K562 (cell line): ENCODE data around the gene ARHGEF17. TPM values are rescaled to one million over a fixed set of nuclear protein-coding genes. Genes with fewer than 3 reads are reported as not detected.

Experiments used
- ATAC-seq: fragments of 200-7000 bp; cut with Tn5 transposase; 3 replicates; pipeline ENCODE4 v1.9.1; 2020; ENCODE audit warnings: moderate library complexity
- BruUV-seq: library from RNA; stranded (reverse); fragments of 400-500 nt; replicated peaks from 2 replicates; lab custom pipeline; 2021; lab: Mats Ljungman, UMichigan
- CTCF ChIA-PET: fragments of 300-600 bp; formaldehyde crosslinking; extraction: SDS; loops from one replicate; lab custom pipeline; 2021; ENCODE audit warnings: low intra/inter-chr PET ratio; lab: Yijun Ruan, JAX
- POLR2A ChIA-PET: fragments of 300-600, 350-650 bp; sonication (Branson Sonifier 250); formaldehyde crosslinking; extraction: SDS; loops from one replicate; lab custom pipeline; 2021; ENCODE audit warnings: antibody characterized with exemption, inconsistent platforms; lab: Yijun Ruan, JAX
- DNase-seq, 4 experiments: peaks; one replicate each; pipeline versions ENCODE4 v3.0.0 to v3.0.0-alpha.2; 2011 to 2018; ENCODE audit warnings: low spot score in 3 of 4, mixed read lengths in 3 of 4; ENCODE audit errors: extremely low read depth in 1 of 4
- FAIRE-seq: peaks from 2 replicates; lab custom pipeline; 2011; peaks lifted over from hg19 to GRCh38; lab: Jason Lieb, UNC
- H2AFZ ChIP-seq: 2 replicates; pipeline ENCODE4 v1.6.0; 2011; ENCODE audit warnings: low read depth, low read length, control low read depth, inconsistent platforms
- H3K27ac ChIP-seq: fragments of 200-600 bp; 3 replicates; pipeline ENCODE4 v1.8.0; 2011; ENCODE audit warnings: low read depth, mild to moderate bottlenecking, control low read depth, inconsistent platforms, low read length, moderate library complexity, mixed read lengths; ENCODE audit errors: extremely low read depth
- H3K27me3 ChIP-seq, 2 experiments: fragments of 300-600 bp in 1 of 2; 2 replicates in 1 of 2; 3 replicates in 1 of 2; pipeline versions ENCODE4 v1.6.0 to v1.8.0; 2011; ENCODE audit warnings: inconsistent platforms in 2 of 2, low read length in 2 of 2, mild to moderate bottlenecking in 1 of 2, mixed read lengths in 1 of 2, moderate library complexity in 1 of 2; ENCODE audit not compliant: control insufficient read depth in 2 of 2, insufficient read depth in 2 of 2
- H3K36me3 ChIP-seq: fragments of 300-600 bp; 3 replicates; pipeline ENCODE4 v1.8.0; 2011; ENCODE audit warnings: mild to moderate bottlenecking, low read length, inconsistent platforms; ENCODE audit not compliant: control insufficient read depth, insufficient read depth
- H3K4me1 ChIP-seq, 2 experiments: fragments of 200-600 bp in 1 of 2; replicated peaks in 1 of 2; 2 replicates in 1 of 2; 3 replicates in 1 of 2; pipeline versions ENCODE4 v1.5.1 to v1.8.0; 2011; ENCODE audit warnings: inconsistent platforms in 2 of 2, low read length in 2 of 2, mild to moderate bottlenecking in 1 of 2, mixed read lengths in 1 of 2, moderate library complexity in 1 of 2; ENCODE audit not compliant: control insufficient read depth in 2 of 2, insufficient read depth in 2 of 2
- H3K4me2 ChIP-seq: 2 replicates; pipeline ENCODE4 v1.6.1; 2011; ENCODE audit warnings: low read length, control low read depth, inconsistent platforms, mixed read lengths; ENCODE audit not compliant: insufficient read depth
- H3K4me3 ChIP-seq: fragments of 200-600 bp; sonication (generic), shearing (Covaris generic); 2 replicates; pipeline ENCODE4 v1.5.1; 2016; ENCODE audit warnings: control low read depth, inconsistent platforms
- H3K79me2 ChIP-seq: fragments of 200-600 bp; 3 replicates; pipeline ENCODE4 v1.8.0; 2011; ENCODE audit warnings: low read length, inconsistent platforms; ENCODE audit not compliant: control insufficient read depth, insufficient read depth
- H3K9ac ChIP-seq, 2 experiments: 2 replicates each; pipeline versions ENCODE4 v1.6.0 to v1.6.1; 2011; ENCODE audit warnings: low read depth in 2 of 2, low read length in 2 of 2, control low read depth in 1 of 2, inconsistent platforms in 1 of 2, mild to moderate bottlenecking in 1 of 2, mixed read lengths in 1 of 2; ENCODE audit not compliant: insufficient read depth in 1 of 2
- H3K9me1 ChIP-seq: one replicate; pipeline ENCODE4 v1.6.0; 2011; ENCODE audit warnings: inconsistent platforms, mild to moderate bottlenecking, low read length, moderate library complexity; ENCODE audit not compliant: control insufficient read depth, insufficient read depth
- H3K9me3 ChIP-seq: replicated peaks from 2 replicates; pipeline ENCODE4 v1.5.1; 2011; ENCODE audit warnings: low read depth, low read length, inconsistent platforms; ENCODE audit not compliant: control insufficient read depth, insufficient read depth
- H4K20me1 ChIP-seq: replicated peaks from 2 replicates; pipeline ENCODE4 v1.6.1; 2011; ENCODE audit warnings: low read length, inconsistent platforms, mixed read lengths; ENCODE audit not compliant: control insufficient read depth, insufficient read depth
- ATF7 ChIP-seq: fragments of 450-650 bp; IDR thresholded peaks from 2 replicates; pipeline ENCODE4 v1.7.1; 2014; ENCODE audit warnings: mild to moderate bottlenecking, moderate library complexity
- CHD4 ChIP-seq: fragments of 200-600 bp; sonication (generic); IDR thresholded peaks from 3 replicates; pipeline ENCODE4 v1.6.1; 2012; ENCODE audit warnings: low read depth, mild to moderate bottlenecking, mixed read lengths, low read length, inconsistent platforms; ENCODE audit not compliant: insufficient read depth, insufficient replicate concordance, poor library complexity, severe bottlenecking
- FOXM1 ChIP-seq, 2 experiments: fragments of 450-650 bp in 1 of 2; sonication (generic) in 1 of 2; formaldehyde crosslinking in 1 of 2; IDR thresholded peaks; 2 replicates each; pipeline versions ENCODE4 v1.6.1 to v1.9.0; 2017 to 2022; ENCODE audit warnings: low read depth in 2 of 2, mild to moderate bottlenecking in 2 of 2, missing genetic modification reagents in 1 of 2, moderate library complexity in 1 of 2
- IRF2 ChIP-seq: sonication (generic); formaldehyde crosslinking; IDR thresholded peaks from 2 replicates; pipeline ENCODE4 v1.8.1; 2022; ENCODE audit warnings: mild to moderate bottlenecking, missing genetic modification reagents
- NEUROD1 ChIP-seq: fragments of 150-350 bp; IDR thresholded peaks from 2 replicates; pipeline ENCODE4 v1.6.1; 2014; ENCODE audit warnings: borderline replicate concordance, low read length, low read depth; ENCODE audit not compliant: partially characterized antibody
- NUFIP1 ChIP-seq: fragments of 450-650 bp; IDR thresholded peaks from 2 replicates; pipeline ENCODE4 v1.6.1; 2018; ENCODE audit not compliant: partially characterized antibody
- PCBP1 ChIP-seq: fragments of 200-400 bp; formaldehyde crosslinking; IDR thresholded peaks from 2 replicates; pipeline ENCODE4 v1.6.1; 2018; ENCODE audit warnings: mild to moderate bottlenecking, low read depth, low read length; ENCODE audit not compliant: poor library complexity, severe bottlenecking
- POLR2AphosphoS5 ChIP-seq: IDR thresholded peaks from 2 replicates; pipeline ENCODE4 v1.6.1; 2011; ENCODE audit warnings: mild to moderate bottlenecking, low read depth, low read length, moderate library complexity; ENCODE audit not compliant: control insufficient read depth, insufficient read depth
- SMAD3 ChIP-seq: fragments of 450-650 bp; formaldehyde crosslinking; conservative IDR thresholded peaks from 2 replicates; pipeline ENCODE4 v1.4.0; 2020; ENCODE audit warnings: mild to moderate bottlenecking
- TCF7L2 ChIP-seq: fragments of 150-350 bp; IDR thresholded peaks from 2 replicates; pipeline ENCODE4 v1.6.1; 2016; ENCODE audit warnings: low read depth, mild to moderate bottlenecking, low read length, moderate library complexity
- XRCC5 ChIP-seq: fragments of 200-400 bp; formaldehyde crosslinking; IDR thresholded peaks from 2 replicates; pipeline ENCODE4 v1.6.1; 2017; ENCODE audit warnings: low read depth, mild to moderate bottlenecking, low read length
- ZC3H4 ChIP-seq: sonication (generic); formaldehyde crosslinking; IDR thresholded peaks from 2 replicates; pipeline ENCODE4 v1.9.0; 2021; ENCODE audit warnings: missing genetic modification reagents, borderline replicate concordance
- ZNF146 ChIP-seq: IDR thresholded peaks from one replicate; pipeline ENCODE4 v1.6.1; 2018; ENCODE audit warnings: missing compliant biosample characterization; ENCODE audit not compliant: unreplicated experiment
- ZNF830 ChIP-seq: fragments of 250-450 bp; sonication (Bioruptor Pico); IDR thresholded peaks from 2 replicates; pipeline ENCODE4 v1.5.0; 2021; ENCODE audit warnings: mild to moderate bottlenecking
- WGBS: fragments of 100-300 bp; shearing (Covaris generic); methylation state at CpG from one replicate; pipeline ENCODE4 v1.1.6; 2016; ENCODE audit warnings: low coverage, mixed read lengths; ENCODE audit not compliant: insufficient coverage; ENCODE audit errors: missing lambda C conversion rate; 5-methylcytosine and 5-hydroxymethylcytosine counted together
- in situ Hi-C: fragments of 300-500 bp; cut with MboI; formaldehyde crosslinking; loops from 4 replicates; pipeline ENCODE4 v1.15.0; 2018; ENCODE audit warnings: inconsistent platforms, mixed read lengths
- intact Hi-C: fragments of 100-400 bp; cut with micrococcal nuclease; formaldehyde crosslinking; loops from 2 replicates; pipeline ENCODE4 v1.14.2; 2022
- polyA plus RNA-seq, 8 experiments: library from polyadenylated mRNA; depleted of rRNA in 4 of 8; stranded (reverse) in 5 of 8; unstranded in 3 of 8; fragments of >200 nt; fragmentation: Nextera tagmentation in 2 of 8; fragmentation: Illumina TruSeq in 1 of 8; extraction: Ambion mirVana in 2 of 8; extraction: Trizol in 1 of 8; gene quantifications; 2 replicates each; pipeline versions ENCODE4 v1.2.1 to v1.2.3, GENCODE V29; 2011 to 2014; ENCODE audit warnings: inconsistent platforms in 1 of 8, missing spikeins in 1 of 8
- total RNA-seq, 7 experiments: library from RNA; depleted of rRNA in 6 of 7; stranded (reverse); fragments of >200 nt in 6 of 7; fragmentation: Illumina TruSeq in 2 of 7; extraction: Trizol in 2 of 7; gene quantifications; 2 replicates each; pipeline versions ENCODE4 v1.2.1 to v1.2.3, GENCODE V29; 2011 to 2021; ENCODE audit warnings: low replicate concordance in 1 of 7
- TF ChIP-seq, protein P1 (sequence below), 3 experiments: IDR thresholded peaks in 2 of 3; conservative IDR thresholded peaks in 1 of 3; 2 replicates each; pipeline ENCODE4 v1.5.1; 2011 to 2012; ENCODE audit warnings: low read length in 3 of 3, mild to moderate bottlenecking in 3 of 3, control low read depth in 2 of 3, improper control_type of control experiment in 1 of 3, inconsistent platforms in 1 of 3, low read depth in 1 of 3, mixed read lengths in 1 of 3, moderate library complexity in 1 of 3; ENCODE audit not compliant: insufficient read depth in 2 of 3

Gene ARHGEF17
- total and polyA plus RNA-seq, 9 of the 15 experiments (the other 6 are each of a cell fraction or from before 2014, with no cell fraction given), result 0.04 to 0.68 (median 0.10) TPM; not detected in 2

- no peak for TF ChIP-seq ZC3H4 (CRISPR knock-in tag)
- no peak for TF ChIP-seq NUFIP1
- TF ChIP-seq CHD4, result no peak
- TF ChIP-seq ZNF830 (CRISPR knock-in tag), result no peak
- TF ChIP-seq, protein P1, sequence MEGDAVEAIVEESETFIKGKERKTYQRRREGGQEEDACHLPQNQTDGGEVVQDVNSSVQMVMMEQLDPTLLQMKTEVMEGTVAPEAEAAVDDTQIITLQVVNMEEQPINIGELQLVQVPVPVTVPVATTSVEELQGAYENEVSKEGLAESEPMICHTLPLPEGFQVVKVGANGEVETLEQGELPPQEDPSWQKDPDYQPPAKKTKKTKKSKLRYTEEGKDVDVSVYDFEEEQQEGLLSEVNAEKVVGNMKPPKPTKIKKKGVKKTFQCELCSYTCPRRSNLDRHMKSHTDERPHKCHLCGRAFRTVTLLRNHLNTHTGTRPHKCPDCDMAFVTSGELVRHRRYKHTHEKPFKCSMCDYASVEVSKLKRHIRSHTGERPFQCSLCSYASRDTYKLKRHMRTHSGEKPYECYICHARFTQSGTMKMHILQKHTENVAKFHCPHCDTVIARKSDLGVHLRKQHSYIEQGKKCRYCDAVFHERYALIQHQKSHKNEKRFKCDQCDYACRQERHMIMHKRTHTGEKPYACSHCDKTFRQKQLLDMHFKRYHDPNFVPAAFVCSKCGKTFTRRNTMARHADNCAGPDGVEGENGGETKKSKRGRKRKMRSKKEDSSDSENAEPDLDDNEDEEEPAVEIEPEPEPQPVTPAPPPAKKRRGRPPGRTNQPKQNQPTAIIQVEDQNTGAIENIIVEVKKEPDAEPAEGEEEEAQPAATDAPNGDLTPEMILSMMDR (IDR thresholded peaks at IDR 0.05 in 2 of 3, conservative IDR thresholded peaks at IDR 0.05 in 1 of 3; ENCODE audit: insufficient read depth in 2 of 3, low read depth in 1 of 3, low read length in 3 of 3), result no peak
- no peak for TF ChIP-seq NEUROD1
- TF ChIP-seq FOXM1 (IDR thresholded peaks at IDR 0.05; ENCODE audit: low read depth), result no peak
- TF ChIP-seq FOXM1 (CRISPR knock-in tag; IDR thresholded peaks at IDR 0.05; ENCODE audit: low read depth), result no peak
- no peak for TF ChIP-seq TCF7L2
- TF ChIP-seq XRCC5, result no peak
- TF ChIP-seq ATF7, result no peak
- no peak for TF ChIP-seq SMAD3 (CRISPR knock-in tag)
- no peak for TF ChIP-seq ZNF146 (CRISPR knock-in tag)
- no peak for TF ChIP-seq PCBP1
- TF ChIP-seq POLR2AphosphoS5, result no peak
- no peak for TF ChIP-seq IRF2 (CRISPR knock-in tag)
- Histone ChIP-seq H3K36me3 (no peaks in the 10 kb centered on the region), H3K4me2 (no peak overlapping the region), H3K27ac (no peak overlapping the region), H3K79me2 (no peaks in the 10 kb centered on the region), H3K27me3 (peaks cover 12 to 18% of the 10 kb centered on the region in 2 experiments; a peak in 4 of 5 replicates), H3K9me1 (peaks cover 5% of the 10 kb centered on the region), H4K20me1 (peaks cover 9% of the 10 kb centered on the region; the same call in 1 of the 2 replicates), H2AFZ (no peak overlapping the region), H3K9me3 (no peaks in the 10 kb centered on the region), H3K9ac (no peak overlapping the region), H3K4me1 (peaks cover 19 to 27% of the 10 kb centered on the region in 2 experiments; a peak in 4 of 5 replicates), H3K4me3 (no peak overlapping the region)
- FAIRE-seq (no peak), ATAC-seq (no peak), DNase-seq (no peak)
- intact Hi-C loops, result no loop called here
- in situ Hi-C loops, result loop anchor here (5.0 kb wide), 2 partner anchors 45 to 105 kb away; no protein-coding TSS in a partner anchor
- ChIA-PET POLR2A (interaction anchor here (0.6 to 1.1 kb wide), 3 partner anchors 10 to 20 kb away, joined by 3 read pairs; partner anchors contain the start of gene P2RY6), CTCF (no interaction called here)
- BruUV-seq, result no TSS peak
- WGBS, result 0% methylated on average over 5 of the region's 5 CpGs
Measured at GRCh38 chr11:73292525-73292894, 15.6 kb upstream of the ARHGEF17 start.
